ENCODE data around the gene FAM3C. TPM values are rescaled to one million over a fixed set of nuclear protein-coding genes. Genes with fewer than 3 reads are reported as not detected.

FAM3C gene
- total RNA-seq, 2 experiments from 2014 or later, result 7.9 to 10.5 TPM

DNA sequence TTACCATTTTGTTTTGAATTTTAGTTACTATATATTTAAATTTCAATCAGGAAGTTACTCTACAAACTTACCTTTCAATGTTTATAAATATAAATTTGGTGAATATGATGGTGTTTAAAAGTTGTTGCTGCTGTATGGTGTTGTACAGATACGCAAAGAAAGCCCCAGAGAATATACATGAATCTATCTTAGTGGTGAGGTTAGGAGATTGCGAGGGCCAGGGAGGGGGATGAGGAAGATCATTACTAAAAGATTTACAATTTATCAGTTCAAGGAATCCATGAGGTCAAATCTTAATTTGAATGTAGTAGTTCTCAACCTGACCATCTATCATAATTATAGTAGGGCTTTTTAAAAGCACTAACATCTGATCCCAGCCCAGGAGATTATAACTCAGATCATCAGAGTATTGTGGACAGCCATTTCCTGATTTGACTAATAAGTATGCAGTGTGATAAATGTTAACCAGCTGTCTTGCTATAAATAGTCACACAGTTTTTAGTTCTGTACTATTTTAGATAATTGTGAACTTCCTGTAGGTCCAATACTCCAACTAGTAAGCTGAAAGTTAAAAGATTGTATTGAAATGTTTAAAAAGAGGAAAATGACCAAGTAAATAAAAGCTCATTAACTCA lies 23.6 kb downstream of the FAM3C start:
- intact Hi-C loops (cut with DNase I, micrococcal nuclease), result no loop called here
- ChIA-PET POLR2A (interaction anchor here (0.9 to 1.3 kb wide), 2 partner anchors 19 to 24 kb away, joined by 3 to 4 read pairs; partner anchors contain the start of gene FAM3C), CTCF (interaction anchor here (1.6 kb wide), 1 partner anchor 24 kb away, joined by 10 read pairs; the partner anchor contains the start of gene FAM3C)
- TF ChIP-seq, protein P1, sequence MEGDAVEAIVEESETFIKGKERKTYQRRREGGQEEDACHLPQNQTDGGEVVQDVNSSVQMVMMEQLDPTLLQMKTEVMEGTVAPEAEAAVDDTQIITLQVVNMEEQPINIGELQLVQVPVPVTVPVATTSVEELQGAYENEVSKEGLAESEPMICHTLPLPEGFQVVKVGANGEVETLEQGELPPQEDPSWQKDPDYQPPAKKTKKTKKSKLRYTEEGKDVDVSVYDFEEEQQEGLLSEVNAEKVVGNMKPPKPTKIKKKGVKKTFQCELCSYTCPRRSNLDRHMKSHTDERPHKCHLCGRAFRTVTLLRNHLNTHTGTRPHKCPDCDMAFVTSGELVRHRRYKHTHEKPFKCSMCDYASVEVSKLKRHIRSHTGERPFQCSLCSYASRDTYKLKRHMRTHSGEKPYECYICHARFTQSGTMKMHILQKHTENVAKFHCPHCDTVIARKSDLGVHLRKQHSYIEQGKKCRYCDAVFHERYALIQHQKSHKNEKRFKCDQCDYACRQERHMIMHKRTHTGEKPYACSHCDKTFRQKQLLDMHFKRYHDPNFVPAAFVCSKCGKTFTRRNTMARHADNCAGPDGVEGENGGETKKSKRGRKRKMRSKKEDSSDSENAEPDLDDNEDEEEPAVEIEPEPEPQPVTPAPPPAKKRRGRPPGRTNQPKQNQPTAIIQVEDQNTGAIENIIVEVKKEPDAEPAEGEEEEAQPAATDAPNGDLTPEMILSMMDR (IDR thresholded peaks at IDR 0.05), result no peak
- H3K9me3 ChIP-seq (ENCODE audit: control insufficient read depth in 1 of 2, insufficient read depth in 1 of 2, low read length in 2 of 2), result no peaks in the 10 kb centered on the region
- no peaks in the 10 kb centered on the region for H3K4me1 ChIP-seq (ENCODE audit: insufficient read depth, low read length)
- Mint-ChIP-seq H3K4me3 (no peak overlapping the region), H3K27ac (peak overlapping the region; percentile 25), H3K27me3 (no peaks in the 10 kb centered on the region), H3K36me3 (ENCODE audit: low read depth) (peaks cover 45% of the 10 kb centered on the region), H3K4me1 (ENCODE audit: low read depth) (peaks cover 7% of the 10 kb centered on the region), H3K9me3 (no peaks in the 10 kb centered on the region)
- H3K4me3 ChIP-seq (ENCODE audit: low read length), result no peak overlapping the region
- H3K27me3 ChIP-seq (ENCODE audit: control insufficient read depth in 1 of 2, insufficient read depth in 2 of 2, low read length in 2 of 2), result no peaks in the 10 kb centered on the region
- ATAC-seq (ENCODE audit: poor library complexity) (no peak), DNase-seq (peak in 1 of 14 experiments; percentile 43)
- H3K27ac ChIP-seq (ENCODE audit: low read depth in 1 of 2, low read length in 2 of 2), result no peak overlapping the region
- H3K36me3 ChIP-seq (ENCODE audit: insufficient read depth, low read length), result peaks cover 27% of the 10 kb centered on the region

DNA sequence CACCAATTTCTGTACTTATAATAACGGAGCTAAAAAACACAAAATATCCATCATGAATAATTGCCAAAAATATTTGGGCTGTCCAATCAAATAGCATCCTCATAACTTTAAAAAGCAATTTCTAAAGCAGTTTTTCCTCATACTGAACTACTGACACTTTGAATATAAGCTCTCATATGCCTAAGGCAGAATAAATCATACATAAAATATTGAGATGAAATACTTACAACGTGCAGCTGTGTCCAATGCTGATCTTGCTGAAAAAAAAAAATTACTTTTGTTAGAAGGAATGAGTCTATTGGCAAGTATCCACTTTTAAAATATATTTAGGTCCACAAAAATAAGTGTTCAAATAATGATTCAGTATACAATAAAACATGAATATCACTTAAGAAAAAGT lies 24.2 kb downstream of the FAM3C start:
- CTCF ChIA-PET, result no interaction called here
- no peaks in the 10 kb centered on the region for H3K27me3 Mint-ChIP-seq
- intact Hi-C loops (cut with DNase I, micrococcal nuclease), result no loop called here
- Histone ChIP-seq H3K36me3 (ENCODE audit: insufficient read depth, low read length) (peaks cover 23% of the 10 kb centered on the region), H3K4me3 (ENCODE audit: low read length) (no peak overlapping the region), H3K27ac (ENCODE audit: low read depth in 1 of 2, low read length in 2 of 2) (no peak overlapping the region), H3K27me3 (ENCODE audit: control insufficient read depth in 1 of 2, insufficient read depth in 2 of 2, low read length in 2 of 2) (no peaks in the 10 kb centered on the region), H3K9me3 (ENCODE audit: control insufficient read depth in 1 of 2, insufficient read depth in 1 of 2, low read length in 2 of 2) (no peaks in the 10 kb centered on the region), H3K4me1 (ENCODE audit: insufficient read depth, low read length) (no peaks in the 10 kb centered on the region)
- no peak overlapping the region for H3K4me3 Mint-ChIP-seq
- H3K9me3 Mint-ChIP-seq, result no peaks in the 10 kb centered on the region
- POLR2A ChIA-PET, result no interaction called here
- peak overlapping the region; percentile 24 for H3K27ac Mint-ChIP-seq
- no peak for ATAC-seq (ENCODE audit: poor library complexity)
- peaks cover 41% of the 10 kb centered on the region for H3K36me3 Mint-ChIP-seq (ENCODE audit: low read depth)
- DNase-seq, result no peak
- peaks cover 7% of the 10 kb centered on the region for H3K4me1 Mint-ChIP-seq (ENCODE audit: low read depth)
- TF ChIP-seq, protein P1 (IDR thresholded peaks at IDR 0.05), result no peak

DNA sequence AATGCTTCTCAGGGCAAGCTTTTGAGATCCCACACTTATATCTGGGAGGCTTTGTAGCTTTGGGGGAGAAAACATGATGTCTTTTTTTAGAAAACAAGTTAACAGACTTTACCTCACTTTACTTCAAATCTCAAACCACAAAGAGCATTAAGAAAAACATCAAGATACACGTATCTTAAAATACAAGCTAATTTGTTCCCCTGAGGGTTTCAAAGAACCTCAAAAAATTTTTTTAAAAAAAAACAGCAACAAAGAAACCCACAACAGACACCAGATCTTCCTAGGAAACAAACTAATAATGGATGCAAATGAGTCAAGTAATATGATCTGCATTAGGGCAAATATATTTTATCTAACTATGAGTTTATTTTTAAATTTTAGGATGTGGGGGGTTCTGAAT lies 24.7 kb downstream of the FAM3C start:
- Mint-ChIP-seq H3K27ac (peak overlapping the region; percentile 24), H3K4me3 (no peak overlapping the region), H3K36me3 (ENCODE audit: low read depth) (peaks cover 46% of the 10 kb centered on the region), H3K9me3 (no peaks in the 10 kb centered on the region), H3K4me1 (ENCODE audit: low read depth) (peaks cover 7% of the 10 kb centered on the region), H3K27me3 (no peaks in the 10 kb centered on the region)
- peaks cover 19% of the 10 kb centered on the region for H3K36me3 ChIP-seq (ENCODE audit: insufficient read depth, low read length)
- TF ChIP-seq, protein P1 (IDR thresholded peaks at IDR 0.05), result no peak
- no peaks in the 10 kb centered on the region for H3K9me3 ChIP-seq (ENCODE audit: control insufficient read depth in 1 of 2, insufficient read depth in 1 of 2, low read length in 2 of 2)
- CTCF ChIA-PET, result no interaction called here
- no peaks in the 10 kb centered on the region for H3K27me3 ChIP-seq (ENCODE audit: control insufficient read depth in 1 of 2, insufficient read depth in 2 of 2, low read length in 2 of 2)
- H3K4me1 ChIP-seq (ENCODE audit: insufficient read depth, low read length), result no peaks in the 10 kb centered on the region
- no peak overlapping the region for H3K27ac ChIP-seq (ENCODE audit: low read depth in 1 of 2, low read length in 2 of 2)
- ATAC-seq (ENCODE audit: poor library complexity) (no peak), DNase-seq (no peak)
- intact Hi-C loops (cut with DNase I, micrococcal nuclease), result no loop called here
- no peak overlapping the region for H3K4me3 ChIP-seq (ENCODE audit: low read length)
- POLR2A ChIA-PET, result no interaction called here

Data from CD4-positive, alpha-beta T cell (primary cell).